Kidney (tissue), 14 donors: ENCODE data around the gene TRAF3IP1. TPM values are rescaled to one million over a fixed set of nuclear protein-coding genes. Genes with fewer than 3 reads are reported as not detected.

Experiments used
- DNase-seq, 5 donors: peaks; one replicate each; pipeline ENCODE4 v3.0.0-alpha.2; 2013 to 2020
- FAIRE-seq: peaks from 2 replicates; lab custom pipeline; 2012; peaks lifted over from hg19 to GRCh38; lab: Jason Lieb, UNC
- H3K27ac ChIP-seq, 2 donors: one replicate each; pipeline ENCODE4 v1.7.0; 2013; ENCODE audit warnings: low read depth in 2 of 2, low read length in 2 of 2, inconsistent platforms in 1 of 2
- H3K27me3 ChIP-seq: one replicate; pipeline ENCODE4 v1.7.1; 2013; ENCODE audit warnings: low read length, inconsistent platforms; ENCODE audit not compliant: control insufficient read depth, insufficient read depth
- H3K36me3 ChIP-seq, 3 donors: one replicate each; pipeline versions ENCODE4 v1.7.0 to v1.7.1; 2013; ENCODE audit warnings: low read length in 3 of 3, control low read depth in 1 of 3, inconsistent platforms in 1 of 3; ENCODE audit not compliant: insufficient read depth in 3 of 3, control insufficient read depth in 2 of 3
- H3K4me1 ChIP-seq, 3 donors: one replicate each; pipeline versions ENCODE4 v1.7.0 to v1.7.1; 2013; ENCODE audit warnings: low read length in 3 of 3, inconsistent platforms in 1 of 3, low read depth in 1 of 3; ENCODE audit not compliant: control insufficient read depth in 2 of 3, insufficient read depth in 2 of 3
- H3K4me3 ChIP-seq, 3 donors: one replicate each; pipeline versions ENCODE4 v1.7.0 to v1.8.1; 2013; ENCODE audit warnings: low read length in 3 of 3, control low read depth in 1 of 3, inconsistent platforms in 1 of 3
- H3K9ac ChIP-seq, 3 donors: one replicate each; pipeline versions ENCODE4 v1.7.0 to v1.7.1; 2013; ENCODE audit warnings: low read length in 3 of 3, control low read depth in 1 of 3, inconsistent platforms in 1 of 3
- H3K9me3 ChIP-seq, 3 donors: one replicate each; pipeline versions ENCODE4 v1.7.0 to v1.7.1; 2013; ENCODE audit warnings: low read length in 3 of 3, control low read depth in 1 of 3, inconsistent platforms in 1 of 3; ENCODE audit not compliant: control insufficient read depth in 2 of 3, insufficient read depth in 1 of 3
- intact Hi-C: fragments of 100-400 bp; cut with DNase I; formaldehyde crosslinking; loops from one replicate; pipeline ENCODE4 v1.11.1; 2022
- polyA plus RNA-seq: library from polyadenylated mRNA; stranded (reverse); fragments of 350-450 nt; fragmentation: Illumina TruSeq; extraction: RNeasy Lipid Tissue Mini Kit (QIAGEN cat#74804); gene quantifications from one replicate; pipeline ENCODE4 v1.2.3, GENCODE V29; 2014; ENCODE audit warnings: low read depth, low replicate concordance; ENCODE audit not compliant: insufficient read depth
- total RNA-seq: library from RNA; stranded (reverse); fragmentation: NEBNext Ultra II Directional; extraction: Animal tissue kit (Norgen Biotek cat#: 25700); gene quantifications from one replicate; pipeline ENCODE4 v1.2.1, GENCODE V29; 2021
- TF ChIP-seq, protein P1 (sequence below): IDR thresholded peaks from 3 replicates; pipeline ENCODE4 v1.5.1; 2012; ENCODE audit warnings: mild to moderate bottlenecking, moderate library complexity, borderline replicate concordance; ENCODE audit not compliant: insufficient read depth; ENCODE audit errors: extremely low read depth
- donor health status: control.
- donor health status: control.
- donor health status: control.
- donor health status: control.
- donor health status: control.
- donor health status: DM: yes; HTN: yes; CAD: no.
- donor health status: Normal renal cell carcinoma (clear cell type).

Gene TRAF3IP1
- total and polyA plus RNA-seq, 2 donors from 2014 or later, result 6.4 to 24.2 TPM

- FAIRE-seq (no peak), DNase-seq (no peak)
- Histone ChIP-seq H3K27me3 (no peaks in the 10 kb centered on the region), H3K4me3 (no peak overlapping the region), H3K4me1 (peaks cover 0 to 1% (median 0%) of the 10 kb centered on the region in 3 donors), H3K9me3 (no peaks in the 10 kb centered on the region), H3K27ac (no peak overlapping the region), H3K36me3 (peaks cover 6 to 11% (median 7%) of the 10 kb centered on the region in 3 donors), H3K9ac (no peak overlapping the region)
- intact Hi-C loops, result no loop called here
- TF ChIP-seq, protein P1, sequence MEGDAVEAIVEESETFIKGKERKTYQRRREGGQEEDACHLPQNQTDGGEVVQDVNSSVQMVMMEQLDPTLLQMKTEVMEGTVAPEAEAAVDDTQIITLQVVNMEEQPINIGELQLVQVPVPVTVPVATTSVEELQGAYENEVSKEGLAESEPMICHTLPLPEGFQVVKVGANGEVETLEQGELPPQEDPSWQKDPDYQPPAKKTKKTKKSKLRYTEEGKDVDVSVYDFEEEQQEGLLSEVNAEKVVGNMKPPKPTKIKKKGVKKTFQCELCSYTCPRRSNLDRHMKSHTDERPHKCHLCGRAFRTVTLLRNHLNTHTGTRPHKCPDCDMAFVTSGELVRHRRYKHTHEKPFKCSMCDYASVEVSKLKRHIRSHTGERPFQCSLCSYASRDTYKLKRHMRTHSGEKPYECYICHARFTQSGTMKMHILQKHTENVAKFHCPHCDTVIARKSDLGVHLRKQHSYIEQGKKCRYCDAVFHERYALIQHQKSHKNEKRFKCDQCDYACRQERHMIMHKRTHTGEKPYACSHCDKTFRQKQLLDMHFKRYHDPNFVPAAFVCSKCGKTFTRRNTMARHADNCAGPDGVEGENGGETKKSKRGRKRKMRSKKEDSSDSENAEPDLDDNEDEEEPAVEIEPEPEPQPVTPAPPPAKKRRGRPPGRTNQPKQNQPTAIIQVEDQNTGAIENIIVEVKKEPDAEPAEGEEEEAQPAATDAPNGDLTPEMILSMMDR, result no peak
These were observed 6.6 kb downstream of the TRAF3IP1 start for GRCh38 chr2:238326801-238327365.

- Histone ChIP-seq H3K36me3 (peaks cover 6 to 11% (median 7%) of the 10 kb centered on the region in 3 donors), H3K4me1 (no peaks in the 10 kb centered on the region), H3K27me3 (no peaks in the 10 kb centered on the region), H3K27ac (no peak overlapping the region), H3K9ac (no peak overlapping the region), H3K4me3 (no peak overlapping the region), H3K9me3 (no peaks in the 10 kb centered on the region)
- intact Hi-C loops, result no loop called here
- no peak for FAIRE-seq
- TF ChIP-seq, protein P1, result no peak
- no peak for DNase-seq
These were observed 7.4 kb downstream of the TRAF3IP1 start for GRCh38 chr2:238327751-238328150.

GRCh38 chr2:238330391-238330790 lies 10.1 kb downstream of the TRAF3IP1 start:
- TF ChIP-seq, protein P1, result no peak
- Histone ChIP-seq H3K4me3 (no peak overlapping the region), H3K27me3 (no peaks in the 10 kb centered on the region), H3K4me1 (no peaks in the 10 kb centered on the region), H3K9ac (no peak overlapping the region), H3K36me3 (peaks cover 6 to 16% (median 11%) of the 10 kb centered on the region in 3 donors), H3K9me3 (no peaks in the 10 kb centered on the region), H3K27ac (no peak overlapping the region)
- no peak for DNase-seq
- intact Hi-C loops, result no loop called here
- no peak for FAIRE-seq

DNA sequence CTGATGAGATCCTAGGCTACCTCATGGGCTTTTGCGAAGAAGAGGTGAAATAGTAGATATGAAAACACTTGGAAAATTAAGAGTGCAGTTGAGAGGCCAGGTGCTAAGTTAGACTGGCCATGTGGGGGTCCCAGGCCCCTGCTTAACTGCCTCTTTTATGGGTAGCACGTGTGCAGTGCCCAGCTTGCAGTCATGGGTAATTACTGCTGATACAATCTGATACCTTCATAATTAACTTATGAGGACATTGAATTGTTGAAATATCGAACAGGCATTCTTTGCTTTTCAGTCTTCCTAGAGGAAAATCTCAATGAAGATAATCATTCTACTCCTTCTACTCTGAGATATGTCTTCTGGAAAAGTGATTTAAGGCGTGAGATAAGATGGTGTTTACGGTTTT lies 11.6 kb downstream of the TRAF3IP1 start:
- DNase-seq (no peak), FAIRE-seq (no peak)
- TF ChIP-seq, protein P1, result no peak

More for the DNA sequence above, 11.6 kb downstream of the TRAF3IP1 start:
- H3K4me1 ChIP-seq, result no peaks in the 10 kb centered on the region
- peaks cover 6 to 16% (median 11%) of the 10 kb centered on the region in 3 donors for H3K36me3 ChIP-seq
- intact Hi-C loops, result no loop called here
- H3K9ac ChIP-seq, result no peak overlapping the region
- H3K9me3 ChIP-seq, result no peaks in the 10 kb centered on the region
- H3K27ac ChIP-seq, result no peak overlapping the region
- H3K27me3 ChIP-seq, result no peaks in the 10 kb centered on the region
- no peak overlapping the region for H3K4me3 ChIP-seq
